Panc1 (cell line): Measurements from ENCODE around the gene CIPC. TPM values are rescaled to one million over a fixed set of nuclear protein-coding genes. Genes with fewer than 3 reads are reported as not detected.

ENCODE experiments used
- ATAC-seq: fragments of 200-7000 bp; cut with Tn5 transposase; 2 replicates; pipeline ENCODE4 v1.9.1; 2020; ENCODE audit warnings: mild to moderate bottlenecking, moderate library complexity
- BruUV-seq: library from RNA; stranded (reverse); fragments of 400-500 nt; replicated peaks from 2 replicates; lab custom pipeline; 2021; lab: Mats Ljungman, UMichigan
- CTCF ChIA-PET: fragments of 300-600 bp; sonication (Branson Sonifier 250); formaldehyde crosslinking; loops from one replicate; lab custom pipeline; 2022; ENCODE audit warnings: antibody characterized with exemption; lab: Charles Lee
- POLR2A ChIA-PET: fragments of 300-600 bp; sonication (Branson Sonifier 250); formaldehyde crosslinking; loops from one replicate; lab custom pipeline; 2022; ENCODE audit warnings: antibody characterized with exemption; lab: Charles Lee
- DNase-seq: peaks from one replicate; pipeline ENCODE4 v3.0.0-alpha.2; 2010; ENCODE audit warnings: low read depth, low spot score
- H3K27ac ChIP-seq: 2 replicates; pipeline ENCODE4 v1.5.1; 2011; ENCODE audit warnings: mild to moderate bottlenecking, low read length, inconsistent platforms
- H3K27me3 ChIP-seq: fragments of 200-500 bp; sonication (Bioruptor generic); 2 replicates; pipeline ENCODE4 v1.6.0; 2014; ENCODE audit warnings: low read length, inconsistent platforms; ENCODE audit not compliant: control insufficient read depth, insufficient read depth
- H3K36me3 ChIP-seq: fragments of 200-500 bp; sonication (Bioruptor generic); 2 replicates; pipeline ENCODE4 v1.5.1; 2014; ENCODE audit warnings: inconsistent platforms, mild to moderate bottlenecking, low read length, moderate library complexity; ENCODE audit not compliant: control insufficient read depth, insufficient read depth
- H3K4me1 ChIP-seq: 2 replicates; pipeline ENCODE4 v1.5.1; 2011; ENCODE audit warnings: inconsistent platforms, mild to moderate bottlenecking, low read length, moderate library complexity; ENCODE audit not compliant: control insufficient read depth, insufficient read depth
- H3K4me3 ChIP-seq, 2 experiments: 2 replicates each; pipeline ENCODE4 v1.5.1; 2011 to 2012; ENCODE audit warnings: low read depth in 2 of 2, low read length in 2 of 2, mild to moderate bottlenecking in 2 of 2, inconsistent platforms in 1 of 2, moderate library complexity in 1 of 2
- H3K9me3 ChIP-seq: fragments of 200-500 bp; sonication (Bioruptor generic); 2 replicates; pipeline ENCODE4 v1.5.1; 2014; ENCODE audit warnings: low read depth, mild to moderate bottlenecking, inconsistent platforms, low read length, moderate library complexity; ENCODE audit not compliant: control insufficient read depth, insufficient read depth
- POLR2AphosphoS5 ChIP-seq: IDR thresholded peaks from 2 replicates; pipeline ENCODE4 v1.6.1; 2012; ENCODE audit warnings: mild to moderate bottlenecking, low read depth, low read length, moderate library complexity
- SIN3A ChIP-seq: IDR thresholded peaks from 2 replicates; pipeline ENCODE4 v1.6.1; 2012; ENCODE audit warnings: low read depth, mild to moderate bottlenecking, low read length, moderate library complexity, borderline replicate concordance; ENCODE audit not compliant: insufficient read depth
- TCF7L2 ChIP-seq: IDR thresholded peaks from 2 replicates; pipeline ENCODE4 v1.6.1; 2011; ENCODE audit warnings: mild to moderate bottlenecking, low read depth, low read length, inconsistent platforms
- in situ Hi-C: cut with HindIII; loops from 2 replicates; pipeline ENCODE4 v1.10.0; 2016; ENCODE audit warnings: low sequenced_read_pairs, low pct_unique_long_range_greater_than_20kb
- intact Hi-C: fragments of 100-400 bp; cut with micrococcal nuclease; formaldehyde crosslinking; loops from one replicate; pipeline ENCODE4 v1.10.0; 2022; ENCODE audit not compliant: unreplicated experiment
- total RNA-seq: library from RNA; stranded (reverse); gene quantifications from one replicate; pipeline ENCODE4 v1.2.1, GENCODE V29; 2021; ENCODE audit not compliant: unreplicated experiment
- TF ChIP-seq, protein P1 (sequence below): fragments of 450-650 bp; IDR thresholded peaks from 2 replicates; pipeline ENCODE4 v1.5.1; 2017; ENCODE audit warnings: mild to moderate bottlenecking
- TF ChIP-seq, protein P2 (sequence below), 2 experiments: IDR thresholded peaks; 2 replicates each; pipeline ENCODE4 v1.6.1; 2011 to 2012; ENCODE audit warnings: low read depth in 2 of 2, control low read depth in 1 of 2, low read length in 1 of 2, mild to moderate bottlenecking in 1 of 2, moderate library complexity in 1 of 2; ENCODE audit not compliant: insufficient read depth in 1 of 2

Gene CIPC
- total RNA-seq, 1 experiment from 2014 or later: 20.3 TPM

DNA sequence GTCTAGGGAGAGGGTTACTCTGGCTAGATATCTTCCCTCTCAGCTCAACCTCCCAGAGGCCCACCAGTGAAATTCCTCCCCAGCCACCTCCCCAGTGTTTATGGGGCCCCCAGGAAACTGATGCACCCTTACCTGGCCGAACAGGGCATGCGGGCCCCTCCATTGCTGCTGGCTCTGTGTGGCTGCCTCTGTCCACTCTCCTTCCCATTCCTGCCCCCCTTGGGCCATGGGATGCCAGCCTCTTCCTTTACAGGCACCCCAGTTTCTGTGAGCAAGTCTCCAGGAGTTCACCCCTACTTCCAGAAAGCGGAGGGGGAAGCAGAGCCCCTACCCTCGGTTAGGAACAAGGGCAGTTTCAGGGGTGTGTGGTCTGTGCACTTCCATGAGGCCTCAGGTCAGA is 63.0 kb downstream of the CIPC start:
- Histone ChIP-seq H3K4me1 (no peaks in the 10 kb centered on the region), H3K36me3 (no peaks in the 10 kb centered on the region), H3K27ac (no peak overlapping the region), H3K4me3 (no peak overlapping the region), H3K9me3 (no peaks in the 10 kb centered on the region), H3K27me3 (no peaks in the 10 kb centered on the region)
- intact Hi-C loops: no loop called here
- in situ Hi-C loops: no loop called here
- BruUV-seq: no TSS peak
- TF ChIP-seq POLR2AphosphoS5: no peak
- TF ChIP-seq SIN3A: no peak
- no peak for TF ChIP-seq TCF7L2
- TF ChIP-seq, protein P1, sequence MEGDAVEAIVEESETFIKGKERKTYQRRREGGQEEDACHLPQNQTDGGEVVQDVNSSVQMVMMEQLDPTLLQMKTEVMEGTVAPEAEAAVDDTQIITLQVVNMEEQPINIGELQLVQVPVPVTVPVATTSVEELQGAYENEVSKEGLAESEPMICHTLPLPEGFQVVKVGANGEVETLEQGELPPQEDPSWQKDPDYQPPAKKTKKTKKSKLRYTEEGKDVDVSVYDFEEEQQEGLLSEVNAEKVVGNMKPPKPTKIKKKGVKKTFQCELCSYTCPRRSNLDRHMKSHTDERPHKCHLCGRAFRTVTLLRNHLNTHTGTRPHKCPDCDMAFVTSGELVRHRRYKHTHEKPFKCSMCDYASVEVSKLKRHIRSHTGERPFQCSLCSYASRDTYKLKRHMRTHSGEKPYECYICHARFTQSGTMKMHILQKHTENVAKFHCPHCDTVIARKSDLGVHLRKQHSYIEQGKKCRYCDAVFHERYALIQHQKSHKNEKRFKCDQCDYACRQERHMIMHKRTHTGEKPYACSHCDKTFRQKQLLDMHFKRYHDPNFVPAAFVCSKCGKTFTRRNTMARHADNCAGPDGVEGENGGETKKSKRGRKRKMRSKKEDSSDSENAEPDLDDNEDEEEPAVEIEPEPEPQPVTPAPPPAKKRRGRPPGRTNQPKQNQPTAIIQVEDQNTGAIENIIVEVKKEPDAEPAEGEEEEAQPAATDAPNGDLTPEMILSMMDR: no peak
- TF ChIP-seq, protein P2, sequence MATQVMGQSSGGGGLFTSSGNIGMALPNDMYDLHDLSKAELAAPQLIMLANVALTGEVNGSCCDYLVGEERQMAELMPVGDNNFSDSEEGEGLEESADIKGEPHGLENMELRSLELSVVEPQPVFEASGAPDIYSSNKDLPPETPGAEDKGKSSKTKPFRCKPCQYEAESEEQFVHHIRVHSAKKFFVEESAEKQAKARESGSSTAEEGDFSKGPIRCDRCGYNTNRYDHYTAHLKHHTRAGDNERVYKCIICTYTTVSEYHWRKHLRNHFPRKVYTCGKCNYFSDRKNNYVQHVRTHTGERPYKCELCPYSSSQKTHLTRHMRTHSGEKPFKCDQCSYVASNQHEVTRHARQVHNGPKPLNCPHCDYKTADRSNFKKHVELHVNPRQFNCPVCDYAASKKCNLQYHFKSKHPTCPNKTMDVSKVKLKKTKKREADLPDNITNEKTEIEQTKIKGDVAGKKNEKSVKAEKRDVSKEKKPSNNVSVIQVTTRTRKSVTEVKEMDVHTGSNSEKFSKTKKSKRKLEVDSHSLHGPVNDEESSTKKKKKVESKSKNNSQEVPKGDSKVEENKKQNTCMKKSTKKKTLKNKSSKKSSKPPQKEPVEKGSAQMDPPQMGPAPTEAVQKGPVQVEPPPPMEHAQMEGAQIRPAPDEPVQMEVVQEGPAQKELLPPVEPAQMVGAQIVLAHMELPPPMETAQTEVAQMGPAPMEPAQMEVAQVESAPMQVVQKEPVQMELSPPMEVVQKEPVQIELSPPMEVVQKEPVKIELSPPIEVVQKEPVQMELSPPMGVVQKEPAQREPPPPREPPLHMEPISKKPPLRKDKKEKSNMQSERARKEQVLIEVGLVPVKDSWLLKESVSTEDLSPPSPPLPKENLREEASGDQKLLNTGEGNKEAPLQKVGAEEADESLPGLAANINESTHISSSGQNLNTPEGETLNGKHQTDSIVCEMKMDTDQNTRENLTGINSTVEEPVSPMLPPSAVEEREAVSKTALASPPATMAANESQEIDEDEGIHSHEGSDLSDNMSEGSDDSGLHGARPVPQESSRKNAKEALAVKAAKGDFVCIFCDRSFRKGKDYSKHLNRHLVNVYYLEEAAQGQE (IDR thresholded peaks at IDR 0.05; ENCODE audit: insufficient read depth in 1 of 2, low read depth in 2 of 2, low read length in 1 of 2): no peak
- DNase-seq (no peak), ATAC-seq (no peak)
- POLR2A ChIA-PET: no interaction called here
- CTCF ChIA-PET: no interaction called here

Other genes starting within 250 kb of the CIPC start
- gene IRF2BPL, start 69.5 kb upstream of the CIPC start, total RNA-seq: 83.3 TPM
- gene ZDHHC22, start 43.5 kb downstream of the CIPC start, total RNA-seq: 0.46 TPM
- gene TMEM63C, start 83.5 kb downstream of the CIPC start, total RNA-seq: 2.4 TPM
- gene NGB, start 172.9 kb downstream of the CIPC start, total RNA-seq: not detected
- gene POMT2, start 222.6 kb downstream of the CIPC start, total RNA-seq: 43.5 TPM
- gene GSTZ1, start 222.8 kb downstream of the CIPC start, total RNA-seq: 15.1 TPM